Activated B cell treated with CpG ODN at 0.5 μM for 24 hours (primary cell): ENCODE results near the gene AGPAT1. TPM values are rescaled to one million over a fixed set of nuclear protein-coding genes. Genes with fewer than 3 reads are reported as not detected.

Experiments used
- ATAC-seq: fragments of 200-7000 bp; cut with Tn5 transposase; one replicate; pipeline ENCODE4 v1.10.0; 2021; ENCODE audit warnings: low read depth, mild to moderate bottlenecking, moderate library complexity
- CTCF ChIA-PET: fragments of 350-600 bp; sonication (Branson Sonifier 250); formaldehyde crosslinking; loops from one replicate; lab custom pipeline; 2021; ENCODE audit warnings: antibody characterized with exemption; lab: Charles Lee
- POLR2A ChIA-PET: fragments of 350-600 bp; sonication (Branson Sonifier 250); formaldehyde crosslinking; loops from one replicate; lab custom pipeline; 2021; ENCODE audit warnings: antibody characterized with exemption; lab: Charles Lee
- DNase-seq: peaks from one replicate; pipeline ENCODE4 v3.0.0; 2022
- H3K27ac Mint-ChIP-seq: one replicate; pipeline ENCODE4 v1.8.0; 2020; ENCODE audit warnings: mixed read lengths
- H3K27me3 Mint-ChIP-seq: one replicate; pipeline ENCODE4 v1.8.0; 2021; ENCODE audit warnings: mixed read lengths
- H3K36me3 Mint-ChIP-seq: one replicate; pipeline ENCODE4 v1.8.0; 2021; ENCODE audit warnings: low read depth, mixed read lengths
- H3K4me1 Mint-ChIP-seq: one replicate; pipeline ENCODE4 v1.8.0; 2021; ENCODE audit warnings: mixed read lengths
- H3K4me3 Mint-ChIP-seq: one replicate; pipeline ENCODE4 v1.8.0; 2020; ENCODE audit warnings: mild to moderate bottlenecking, mixed read lengths
- H3K9me3 Mint-ChIP-seq: one replicate; pipeline ENCODE4 v1.8.0; 2020; ENCODE audit warnings: mixed read lengths
- CTCF ChIP-seq: fragments of 200-600 bp; IDR thresholded peaks from one replicate; pipeline ENCODE4 v1.8.0; 2022; ENCODE audit warnings: antibody characterized with exemption, mild to moderate bottlenecking
- intact Hi-C: fragments of 100-400 bp; cut with micrococcal nuclease; formaldehyde crosslinking; loops from one replicate; pipeline ENCODE4 v1.15.1; 2024
- total RNA-seq: library from RNA; stranded (reverse); gene quantifications from 2 replicates; pipeline ENCODE4 v1.2.3, GENCODE V29; 2022

AGPAT1 gene
- total RNA-seq, 1 donor from 2014 or later, result 26.4 TPM

DNA sequence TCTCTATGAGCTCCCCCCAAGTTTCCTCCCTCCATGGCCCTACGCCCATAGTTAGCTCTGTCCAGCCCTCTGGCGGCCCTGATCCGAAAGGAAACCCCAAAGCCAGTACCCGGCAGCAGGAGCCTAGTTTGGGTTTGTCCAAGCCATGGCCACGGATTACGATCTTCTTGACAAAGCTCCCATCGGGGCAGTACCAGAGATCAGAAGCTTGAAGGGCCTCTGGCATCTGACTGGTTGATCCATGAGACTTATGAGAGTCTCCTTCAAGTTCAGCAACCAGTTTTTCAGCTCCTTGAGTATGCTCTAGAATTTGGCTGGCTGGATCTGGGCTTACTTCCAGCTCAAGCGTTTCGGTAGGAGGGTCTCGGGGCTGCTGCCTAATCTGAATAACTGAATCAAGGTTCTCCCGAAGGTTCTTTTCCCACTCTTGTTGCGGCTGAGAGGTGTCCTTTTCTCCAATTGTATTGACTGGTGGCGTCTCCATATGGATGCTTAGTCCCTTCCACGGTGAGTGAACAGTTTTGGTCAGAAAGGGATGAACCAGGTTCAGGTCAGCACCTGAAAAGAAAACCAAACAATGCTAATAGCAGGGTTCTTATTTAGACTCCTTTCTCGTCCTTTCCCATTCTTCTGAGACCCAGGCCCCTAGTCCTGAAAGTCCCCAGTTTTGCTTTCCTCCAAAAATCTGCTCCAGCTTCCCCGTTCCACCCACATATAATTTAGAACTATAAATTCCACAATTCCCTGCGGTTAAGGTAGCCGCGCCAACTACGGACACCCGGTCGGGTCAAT lies 46.4 kb downstream of the AGPAT1 start:
- ChIA-PET POLR2A (interaction anchor here (0.5 to 4.3 kb wide), 13 partner anchors 48 to 667 kb away, joined by 3 to 59 read pairs (median 4); partner anchors contain the start of genes GPSM3, PBX2 and SKIC2), CTCF (interaction anchor here (1.4 to 4.3 kb wide), 2 partner anchors 11 to 23 kb away, joined by 3 to 28 read pairs; no protein-coding TSS in a partner anchor)
- ATAC-seq (no peak), DNase-seq (no peak)
- TF ChIP-seq CTCF, result no peak
- Mint-ChIP-seq H3K4me3 (peak overlapping the region; percentile 90), H3K27ac (peak overlapping the region; percentile 82), H3K9me3 (no peaks in the 10 kb centered on the region), H3K36me3 (peaks cover 33% of the 10 kb centered on the region), H3K27me3 (no peaks in the 10 kb centered on the region), H3K4me1 (peaks cover 47% of the 10 kb centered on the region)
- intact Hi-C loops, result loop anchor here (1.0 to 5.0 kb wide), 6 partner anchors 25 to 1283 kb away; partner anchors contain the start of genes CSNK2B, LY6G5B, NELFE and PHF1

GRCh38 chr6:32128751-32129296 lies 47.1 kb downstream of the AGPAT1 start:
- Mint-ChIP-seq H3K36me3 (peaks cover 40% of the 10 kb centered on the region), H3K4me1 (peaks cover 53% of the 10 kb centered on the region), H3K27ac (peak overlapping the region; percentile 95), H3K9me3 (no peaks in the 10 kb centered on the region), H3K4me3 (peak overlapping the region; percentile 99), H3K27me3 (no peaks in the 10 kb centered on the region)
- ATAC-seq (no peak), DNase-seq (no peak)
- ChIA-PET CTCF (interaction anchor here (1.0 to 4.3 kb wide), 4 partner anchors 11 to 710 kb away, joined by 3 to 28 read pairs (median 4); partner anchors contain the start of gene TAP2), POLR2A (interaction anchor here (0.5 to 4.3 kb wide), 12 partner anchors 10 to 843 kb away, joined by 3 to 59 read pairs (median 5); partner anchors contain the start of genes AGPAT1, DXO, GPSM3 and PBX2)
- intact Hi-C loops, result loop anchor here (1.0 to 5.0 kb wide), 4 partner anchors 61 to 1283 kb away; partner anchors contain the start of genes CSNK2B, EHMT2, LY6G5B and PBX2
- TF ChIP-seq CTCF, result no peak

GRCh38 chr6:32127717-32128592 lies 47.9 kb downstream of the AGPAT1 start, which contains the start of gene ATF6B:
Gene ATF6B, minus strand, starts transcription at chr6:32128246. Its CDS starts 39 bp downstream, at chr6:32128207.
- Mint-ChIP-seq H3K4me3 (peak within 1 kb of the TSS; percentile 99), H3K27me3 (no peaks in the 10 kb centered on the region), H3K36me3 (peaks cover 48% of the 10 kb centered on the region), H3K4me1 (peaks cover 53% of the 10 kb centered on the region), H3K9me3 (no peaks in the 10 kb centered on the region), H3K27ac (peak within 1 kb of the TSS; percentile 95)
- intact Hi-C loops, result loop anchor here (1.0 to 5.0 kb wide), 4 partner anchors 62 to 1284 kb away; partner anchors contain the start of genes CSNK2B, EHMT2, LY6G5B and PBX2
- ChIA-PET POLR2A (interaction anchor here (0.6 to 4.3 kb wide), 14 partner anchors 9 to 844 kb away, joined by 3 to 59 read pairs (median 5); partner anchors contain the start of genes AGPAT1, DXO, GPSM3 and PBX2), CTCF (interaction anchor here (0.6 to 4.3 kb wide), 5 partner anchors 10 to 740 kb away, joined by 3 to 28 read pairs (median 3); partner anchors contain the start of gene TAP2)
- ATAC-seq (peak; percentile 92), DNase-seq (peak; percentile 81)
- TF ChIP-seq CTCF, result no peak

GRCh38 chr6:32127409-32127716 lies 48.5 kb downstream of the AGPAT1 start:
- H3K4me1 Mint-ChIP-seq, result peaks cover 53% of the 10 kb centered on the region
- CTCF ChIA-PET, result interaction anchor here (4.3 kb wide), 1 partner anchor 9 kb away, joined by 28 read pairs; no protein-coding TSS in a partner anchor

More at GRCh38 chr6:32127409-32127716, 48.5 kb downstream of the AGPAT1 start:
- Mint-ChIP-seq H3K4me3 (peak overlapping the region; percentile 99), H3K27ac (peak overlapping the region; percentile 95), H3K27me3 (no peaks in the 10 kb centered on the region), H3K9me3 (no peaks in the 10 kb centered on the region), H3K36me3 (peaks cover 52% of the 10 kb centered on the region)
- DNase-seq (no peak), ATAC-seq (no peak)
- POLR2A ChIA-PET, result interaction anchor here (0.7 to 4.3 kb wide), 10 partner anchors 8 to 726 kb away, joined by 3 to 59 read pairs (median 4); partner anchors contain the start of genes AGPAT1, GPSM3, PBX2 and PSMB9
- TF ChIP-seq CTCF, result no peak
- intact Hi-C loops, result loop anchor here (5.0 kb wide), 2 partner anchors 460 to 1285 kb away; partner anchors contain the start of genes CSNK2B, LY6G5B and PHF1
